HG03571 (cell line): ENCODE data around the gene PCNT.
"Not testable (repeated sequence)": the region's sequence is repeated elsewhere in the genome, so short reads cannot be mapped to it uniquely, and the experiment has no call there.

Experiments used
- ATAC-seq: cut with Tn5 transposase; IDR thresholded peaks from one replicate; pipeline ENCODE4 v1.9.1; 2021; ENCODE audit not compliant: unreplicated experiment

PCNT gene

GRCh38 chr21:46401186-46401910 lies 77.4 kb downstream of the PCNT start:
- no peak for ATAC-seq

- ATAC-seq: no peak
Measured at GRCh38 chr21:46402421-46402820, 78.5 kb downstream of the PCNT start.

DNA sequence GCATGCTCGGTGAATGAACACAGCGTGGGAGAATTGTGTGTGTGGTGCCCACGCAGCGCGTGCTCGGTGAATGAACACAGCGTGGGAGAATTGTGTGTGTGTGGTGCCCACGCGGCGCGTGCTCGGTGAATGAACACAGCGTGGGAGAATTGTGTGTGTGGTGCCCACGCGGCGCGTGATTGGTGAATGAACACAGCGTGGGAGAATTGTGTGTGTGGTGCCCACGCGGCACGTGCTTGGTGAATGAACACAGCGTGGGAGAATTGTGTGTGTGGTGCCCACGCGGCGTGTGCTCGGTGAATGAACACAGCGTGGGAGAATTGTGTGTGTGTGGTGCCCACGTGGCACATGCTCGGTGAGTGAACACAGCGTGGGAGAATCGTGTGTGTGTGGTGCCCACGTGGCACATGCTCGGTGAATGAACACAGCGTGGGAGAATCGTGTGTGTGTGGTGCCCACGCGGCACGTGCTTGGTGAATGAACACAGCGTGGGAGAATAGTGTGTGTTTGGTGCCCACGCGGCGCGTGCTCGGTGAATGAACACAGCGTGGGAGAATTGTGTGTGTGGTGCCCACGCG lies 79.4 kb downstream of the PCNT start:
- ATAC-seq: not testable (repeated sequence)

GRCh38 chr21:46404306-46404705 lies 80.3 kb downstream of the PCNT start:
- no peak for ATAC-seq

DNA sequence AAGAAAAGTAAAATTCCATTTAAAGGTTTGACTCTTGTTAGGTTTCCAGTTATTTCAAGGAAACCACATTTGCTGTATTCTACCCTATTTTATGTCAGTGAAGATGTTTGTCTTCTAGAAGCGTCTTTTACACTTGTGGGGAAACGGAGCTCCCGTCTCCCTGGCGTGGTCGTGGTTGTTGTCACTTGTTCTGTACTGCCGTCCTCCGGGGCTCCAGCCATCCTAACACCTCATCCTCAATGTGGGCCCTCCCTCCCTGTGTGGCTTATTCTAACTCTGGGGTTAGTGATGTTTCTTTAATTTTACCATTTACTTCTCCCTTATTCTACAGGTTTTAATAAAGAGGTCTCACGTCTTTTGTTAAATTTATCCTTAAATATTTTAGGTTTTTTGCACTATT lies 82.0 kb downstream of the PCNT start:
- no peak for ATAC-seq

GRCh38 chr21:46409641-46410406 lies 85.9 kb downstream of the PCNT start:
- ATAC-seq: no peak

DNA sequence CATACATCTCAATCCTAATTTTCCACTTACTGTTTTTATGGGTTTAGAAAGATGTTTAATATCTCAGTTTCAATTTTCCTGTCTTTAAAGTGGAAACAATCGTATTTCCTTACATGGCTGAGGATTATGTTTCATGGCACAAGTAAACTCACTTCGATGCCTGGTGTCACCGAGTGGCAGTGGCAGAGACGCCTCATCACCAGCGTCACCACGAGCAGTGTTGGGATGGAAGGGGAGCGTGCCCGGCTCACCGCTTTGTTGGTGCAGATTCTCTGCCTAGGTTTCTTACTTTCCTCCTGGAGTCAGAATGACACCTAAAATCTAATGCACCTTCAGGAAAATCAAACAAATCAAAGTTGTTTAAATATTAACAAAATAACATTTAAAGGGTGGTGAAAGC lies 86.6 kb downstream of the PCNT start:
- no peak for ATAC-seq

DNA sequence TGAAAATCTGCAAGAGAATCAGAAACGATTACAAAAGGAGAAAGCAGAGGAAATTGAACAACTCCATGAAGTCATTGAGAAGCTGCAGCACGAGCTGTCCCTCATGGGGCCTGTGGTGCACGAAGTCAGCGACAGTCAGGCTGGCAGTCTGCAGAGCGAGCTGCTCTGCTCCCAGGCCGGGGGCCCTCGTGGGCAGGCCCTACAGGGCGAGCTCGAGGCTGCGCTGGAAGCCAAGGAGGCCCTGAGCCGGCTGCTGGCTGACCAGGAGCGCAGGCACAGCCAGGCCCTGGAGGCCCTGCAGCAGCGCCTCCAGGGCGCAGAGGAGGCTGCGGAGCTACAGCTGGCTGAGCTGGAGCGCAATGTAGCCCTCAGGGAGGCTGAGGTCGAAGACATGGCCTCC lies 87.3 kb downstream of the PCNT start:
- no peak for ATAC-seq

GRCh38 chr21:46411691-46412090 lies 87.7 kb downstream of the PCNT start:
- ATAC-seq: no peak

GRCh38 chr21:46412521-46413364 lies 88.8 kb downstream of the PCNT start:
- ATAC-seq: no peak

DNA sequence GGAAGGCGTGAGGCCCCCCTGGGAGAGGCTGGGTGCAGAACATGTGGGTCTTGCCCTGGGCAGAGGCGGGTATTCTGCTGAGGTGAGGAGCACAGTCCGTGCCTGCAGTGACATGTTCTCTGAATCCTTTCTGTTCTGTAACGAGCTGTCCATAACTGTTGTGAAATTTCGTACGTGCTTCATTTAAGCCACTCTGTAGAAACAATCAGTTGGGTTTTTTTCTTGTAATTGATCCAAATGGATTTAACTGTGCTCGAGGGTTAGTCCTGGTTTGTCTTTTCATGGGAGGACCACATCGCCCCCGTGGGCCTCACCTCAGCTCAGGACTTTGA lies 89.4 kb downstream of the PCNT start:
- ATAC-seq: no peak

DNA sequence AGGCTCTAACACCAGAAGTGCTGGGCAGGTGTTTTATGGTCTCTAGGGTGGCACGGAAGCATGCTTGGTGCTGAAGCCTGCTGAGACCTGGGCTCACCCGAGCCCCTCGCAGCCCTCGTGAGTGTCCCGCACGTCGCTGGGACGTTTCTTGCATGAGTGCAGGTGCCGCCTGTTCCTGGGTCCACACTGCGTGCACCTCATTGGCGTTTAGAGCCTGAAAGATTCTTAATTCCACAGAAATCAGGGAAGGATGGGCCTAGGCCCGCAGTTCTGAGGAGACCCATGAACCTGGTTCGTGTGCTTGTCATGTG lies 91.0 kb downstream of the PCNT start:
- ATAC-seq: no peak

DNA sequence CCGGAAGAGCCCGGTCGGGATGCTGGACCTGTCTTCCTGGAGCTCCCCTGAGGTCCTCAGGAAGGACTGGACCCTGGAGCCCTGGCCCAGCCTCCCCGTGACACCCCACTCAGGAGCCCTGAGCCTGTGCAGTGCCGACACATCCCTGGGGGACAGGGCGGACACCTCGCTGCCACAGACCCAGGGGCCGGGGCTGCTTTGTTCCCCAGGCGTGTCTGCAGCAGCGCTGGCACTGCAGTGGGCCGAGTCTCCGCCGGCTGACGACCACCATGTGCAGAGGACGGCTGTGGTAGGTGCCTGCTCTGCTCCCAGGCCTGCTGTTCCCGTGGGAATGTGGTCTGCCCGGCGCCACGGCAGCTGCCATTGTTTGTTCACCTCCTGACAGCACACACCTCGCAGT lies 92.6 kb downstream of the PCNT start:
- no peak for ATAC-seq

DNA sequence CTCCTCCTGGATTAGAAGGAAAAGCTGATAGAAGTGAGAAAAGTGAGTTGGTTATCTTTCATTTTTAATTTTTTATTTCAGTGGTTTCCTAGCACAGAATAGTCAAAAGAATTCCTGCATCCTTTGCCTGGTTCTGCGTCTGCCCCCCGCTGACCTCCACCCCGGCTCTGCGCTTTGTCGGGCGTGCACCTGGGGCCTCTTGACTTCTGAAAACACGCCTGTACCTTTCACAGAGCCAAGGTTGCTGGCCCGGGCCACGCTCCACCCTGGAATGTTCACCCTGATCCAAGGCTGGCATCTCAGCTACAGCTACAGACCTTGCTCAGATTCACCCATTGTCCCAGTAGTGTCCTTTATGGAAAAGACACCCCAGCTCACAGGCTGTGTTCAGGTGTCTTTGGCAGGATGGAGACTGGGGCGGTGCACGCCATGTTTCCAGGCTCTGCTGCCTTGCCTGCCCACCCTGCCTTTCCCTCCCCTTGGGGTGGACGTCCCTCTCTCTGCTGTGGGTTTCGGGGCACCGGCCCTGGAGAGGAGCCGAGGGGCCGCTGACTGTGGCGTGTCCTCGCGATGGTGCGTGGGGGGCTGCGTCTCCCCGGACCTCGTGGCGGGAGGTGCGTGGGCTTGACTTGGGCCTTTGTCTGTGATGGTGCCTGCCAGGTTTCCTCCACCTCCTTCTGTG lies 94.5 kb downstream of the PCNT start:
- no peak for ATAC-seq

DNA sequence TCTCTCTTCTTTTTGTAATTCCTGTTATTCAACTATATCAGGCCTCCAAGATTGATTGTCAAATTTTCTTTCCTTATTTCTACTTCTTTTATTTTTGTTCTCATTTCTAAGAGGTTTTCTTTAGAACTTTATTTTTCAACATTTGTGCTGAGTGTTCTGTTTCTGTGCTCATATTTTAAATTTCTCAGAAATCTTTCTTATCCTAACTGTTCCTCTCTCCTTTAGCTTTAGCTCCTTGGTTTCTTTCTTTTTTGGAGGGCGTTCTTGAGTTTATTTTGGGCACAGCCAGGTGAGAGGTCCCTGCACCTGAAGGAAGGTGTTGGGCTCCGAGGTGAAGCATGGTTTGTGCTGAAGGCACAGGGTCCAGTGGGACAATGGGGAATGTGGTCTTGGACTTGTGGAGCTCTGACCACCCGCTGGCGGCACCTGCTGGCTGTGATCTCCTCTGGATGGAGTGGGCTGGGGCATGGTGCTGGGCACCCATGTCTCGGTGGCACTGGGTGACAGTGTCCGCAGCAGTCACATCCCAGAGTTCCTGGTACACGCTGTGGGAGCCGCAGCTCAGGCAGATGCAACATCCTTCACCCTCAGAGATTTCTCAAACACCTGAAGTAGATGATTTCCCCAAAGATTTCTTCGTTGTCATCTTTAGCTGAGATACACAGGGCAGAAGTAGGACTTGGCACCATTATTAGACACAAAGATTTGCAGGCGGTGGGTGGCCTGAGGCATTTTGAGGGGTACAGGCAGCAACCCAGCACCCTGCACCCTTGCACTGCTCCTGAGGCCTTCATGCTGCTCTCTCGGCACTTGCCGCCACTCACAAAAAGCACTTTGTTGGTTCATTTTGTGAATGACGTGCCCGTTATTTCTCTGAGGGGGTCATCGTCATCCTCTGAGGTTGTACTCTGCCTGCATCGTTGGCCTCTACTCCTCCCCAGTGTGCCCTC lies 96.6 kb downstream of the PCNT start:
- no peak for ATAC-seq

DNA sequence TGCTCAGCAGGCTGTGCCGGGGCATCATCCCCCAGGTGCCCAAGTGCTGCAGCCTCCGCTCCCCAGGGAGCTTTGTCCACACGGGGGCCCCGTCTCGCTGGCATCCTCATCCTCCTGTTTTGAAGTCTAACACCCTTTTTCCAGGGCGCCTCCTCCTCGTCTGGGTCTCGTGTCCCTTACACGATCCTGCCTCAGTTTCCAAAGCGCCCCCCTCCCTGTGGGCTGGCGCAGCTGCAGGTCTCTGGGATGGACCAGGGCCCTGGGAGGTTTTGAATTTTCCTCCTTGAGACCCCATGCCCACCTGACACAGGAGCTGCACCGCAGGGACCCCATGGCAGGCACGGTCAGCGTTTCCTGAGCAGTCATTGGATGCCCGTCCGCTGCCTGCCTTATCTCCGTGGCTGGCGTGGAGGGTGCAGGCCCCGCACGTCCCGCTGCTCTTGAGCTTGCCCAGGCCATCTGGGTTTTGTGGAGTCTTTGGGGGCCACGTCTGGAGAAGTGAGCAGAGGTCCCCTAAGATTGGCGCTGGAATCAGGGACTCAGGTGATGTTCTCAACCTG lies 97.3 kb downstream of the PCNT start:
- ATAC-seq: no peak

DNA sequence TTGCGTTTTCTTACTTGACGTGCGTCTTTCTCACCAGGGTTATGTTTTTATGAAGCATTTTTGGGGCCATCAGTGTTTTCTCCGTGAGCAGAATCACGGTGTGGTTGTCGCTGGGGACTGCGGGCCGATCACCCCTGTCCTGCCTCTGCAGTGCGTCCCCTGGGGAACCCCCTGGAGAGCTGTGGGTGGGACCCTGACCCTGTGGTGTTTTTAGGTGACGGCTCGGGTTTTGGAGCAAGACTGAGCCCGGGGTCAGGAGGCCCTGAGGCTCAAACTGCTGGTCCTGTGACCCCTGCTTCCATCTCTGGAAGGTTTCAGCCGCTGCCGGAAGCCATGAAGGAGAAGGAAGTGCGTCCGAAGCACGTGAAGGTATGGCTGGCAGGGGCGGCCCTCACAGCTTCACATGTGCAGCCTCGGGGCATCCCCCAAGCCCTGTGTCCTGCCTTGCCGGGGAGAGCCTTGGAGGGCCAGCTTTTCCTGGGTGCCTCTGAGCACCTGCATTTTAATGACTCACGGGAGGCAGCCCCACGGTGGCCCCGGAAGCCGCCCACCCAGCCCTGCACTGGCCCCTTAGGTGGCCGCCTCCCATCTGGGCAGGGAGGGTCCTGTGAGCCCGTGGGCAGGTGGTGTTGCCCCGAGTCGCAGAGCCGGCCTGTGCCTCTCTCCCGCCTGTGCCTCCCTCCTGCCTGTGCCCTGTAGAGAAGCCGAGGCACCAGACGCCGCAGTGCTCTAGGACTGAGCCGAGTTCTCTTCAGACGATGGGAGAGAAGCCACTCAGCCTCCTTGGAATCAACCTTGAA lies 98.0 kb downstream of the PCNT start:
- no peak for ATAC-seq

DNA sequence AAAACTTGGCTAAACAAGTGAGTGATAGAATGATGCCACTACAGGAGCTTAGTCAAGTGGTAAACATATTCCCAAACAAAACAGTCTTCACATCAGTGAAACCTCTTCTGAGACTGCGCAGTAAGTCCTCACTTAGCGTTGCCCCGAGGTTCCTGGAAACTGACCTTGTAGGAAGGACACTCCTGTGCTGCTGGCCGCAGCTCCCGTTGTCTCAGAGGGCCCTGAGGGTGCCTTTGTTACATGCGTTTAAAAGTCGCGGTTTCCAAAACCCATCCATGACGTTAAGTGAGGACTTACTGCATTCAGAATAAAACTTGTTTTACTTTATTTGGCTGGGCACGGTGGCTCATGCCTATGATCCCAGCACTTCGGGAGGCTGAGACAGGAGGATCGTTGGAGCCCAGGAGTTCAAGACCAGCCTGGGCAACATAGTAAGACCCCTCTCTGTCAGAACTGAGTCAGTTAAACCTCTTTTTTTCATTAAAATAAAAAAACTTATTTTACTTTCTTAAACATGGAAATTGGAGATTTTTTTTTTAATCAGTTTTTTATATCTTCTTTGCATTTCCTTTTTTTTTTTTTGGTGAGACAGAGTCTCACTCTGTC lies 98.8 kb downstream of the PCNT start:
- no peak for ATAC-seq
